Naive thymus-derived CD4-positive, alpha-beta T cell (primary cell): Measurements from ENCODE around the gene NFILZ. TPM values are rescaled to one million over a fixed set of nuclear protein-coding genes. Genes with fewer than 3 reads are reported as not detected.
A peak's percentile ranks its signal among the peaks of the same experiment; 100 is the strongest.
"Not testable (repeated sequence)": the region's sequence is repeated elsewhere in the genome, so short reads cannot be mapped to it uniquely, and the experiment has no call there.

Experiments
- ATAC-seq: fragments of 150-1000 bp; cut with Tn5 transposase; 2 replicates; pipeline ENCODE4 v1.10.0; 2021; ENCODE audit warnings: mild to moderate bottlenecking, moderate library complexity
- CTCF ChIA-PET: fragments of 350-600 bp; sonication (Branson Sonifier 250); formaldehyde crosslinking; loops from one replicate; lab custom pipeline; 2021; ENCODE audit warnings: antibody characterized with exemption; lab: Charles Lee
- POLR2A ChIA-PET: fragments of 350-600 bp; sonication (Branson Sonifier 250); formaldehyde crosslinking; loops from one replicate; lab custom pipeline; 2021; ENCODE audit warnings: antibody characterized with exemption, inconsistent platforms; lab: Charles Lee
- DNase-seq, 9 donors: peaks; one replicate each; pipeline versions ENCODE4 v3.0.0 to v3.0.0-alpha.2; 2020 to 2022; ENCODE audit warnings: mixed read lengths in 1 of 9
- H3K27ac ChIP-seq: one replicate; pipeline ENCODE4 v1.7.0; 2013; ENCODE audit warnings: mild to moderate bottlenecking, low read depth, low read length, moderate library complexity
- H3K27me3 ChIP-seq, 2 donors: one replicate each; pipeline ENCODE4 v1.7.0; 2013; ENCODE audit warnings: low read length in 2 of 2, mild to moderate bottlenecking in 2 of 2, moderate library complexity in 2 of 2; ENCODE audit not compliant: control insufficient read depth in 2 of 2, insufficient read depth in 2 of 2
- H3K36me3 ChIP-seq, 3 experiments: 1 replicate in 2 of 3; 2 replicates in 1 of 3; pipeline ENCODE4 v1.7.0; 2013; ENCODE audit warnings: low read length in 3 of 3, mild to moderate bottlenecking in 3 of 3, moderate library complexity in 1 of 3; ENCODE audit not compliant: insufficient read depth in 3 of 3, control insufficient read depth in 2 of 3
- H3K4me1 ChIP-seq, 2 donors: one replicate each; pipeline ENCODE4 v1.7.0; 2013; ENCODE audit warnings: low read length in 2 of 2, mild to moderate bottlenecking in 2 of 2, moderate library complexity in 1 of 2; ENCODE audit not compliant: control insufficient read depth in 2 of 2, insufficient read depth in 2 of 2
- H3K4me3 ChIP-seq: 2 replicates; pipeline ENCODE4 v1.7.0; 2013; ENCODE audit warnings: mild to moderate bottlenecking, low read length
- H3K9me3 ChIP-seq, 3 experiments: 1 replicate in 2 of 3; 2 replicates in 1 of 3; pipeline ENCODE4 v1.7.0; 2013; ENCODE audit warnings: low read length in 3 of 3; ENCODE audit not compliant: control insufficient read depth in 2 of 3
- H3K27ac Mint-ChIP-seq, 9 donors: one replicate each; pipeline ENCODE4 v1.8.0; 2020 to 2022; ENCODE audit warnings: mixed read lengths in 9 of 9, mild to moderate bottlenecking in 8 of 9, moderate library complexity in 5 of 9, inconsistent platforms in 2 of 9
- H3K27me3 Mint-ChIP-seq, 5 donors: one replicate each; pipeline ENCODE4 v1.8.0; 2021 to 2022; ENCODE audit warnings: mixed read lengths in 5 of 5, mild to moderate bottlenecking in 1 of 5
- H3K36me3 Mint-ChIP-seq, 5 donors: one replicate each; pipeline ENCODE4 v1.8.0; 2020 to 2022; ENCODE audit warnings: mixed read lengths in 5 of 5, mild to moderate bottlenecking in 3 of 5, inconsistent platforms in 1 of 5
- H3K4me1 Mint-ChIP-seq, 7 donors: one replicate each; pipeline ENCODE4 v1.8.0; 2020 to 2022; ENCODE audit warnings: mixed read lengths in 7 of 7, mild to moderate bottlenecking in 3 of 7, inconsistent platforms in 1 of 7
- H3K4me3 Mint-ChIP-seq, 10 donors: one replicate each; pipeline ENCODE4 v1.8.0; 2020 to 2022; ENCODE audit warnings: mild to moderate bottlenecking in 10 of 10, mixed read lengths in 10 of 10, moderate library complexity in 6 of 10, inconsistent platforms in 2 of 10
- H3K9me3 Mint-ChIP-seq, 11 donors: one replicate each; pipeline ENCODE4 v1.8.0; 2020 to 2022; ENCODE audit warnings: mixed read lengths in 11 of 11, mild to moderate bottlenecking in 4 of 11, inconsistent platforms in 1 of 11, moderate library complexity in 1 of 11
- intact Hi-C, 2 donors: fragments of 100-400 bp; cut with micrococcal nuclease; formaldehyde crosslinking; loops; one replicate each; pipeline ENCODE4 v1.15.1; 2023
- polyA plus RNA-seq, 2 donors: library from polyadenylated mRNA; unstranded; fragments of 300-500 nt; fragmentation: Illumina TruSeq; gene quantifications; one replicate each; pipeline ENCODE4 v1.2.3, GENCODE V29; 2021
- total RNA-seq, 6 experiments: library from RNA in 5 of 6; stranded (reverse) in 5 of 6; gene quantifications; 1 replicate in 5 of 6; 2 replicates in 1 of 6; pipeline ENCODE4 v1.2.3 and lab custom pipeline; 2021 to 2026

The NFILZ gene
- total and polyA plus RNA-seq, 7 experiments from 2014 or later: not detected

DNA sequence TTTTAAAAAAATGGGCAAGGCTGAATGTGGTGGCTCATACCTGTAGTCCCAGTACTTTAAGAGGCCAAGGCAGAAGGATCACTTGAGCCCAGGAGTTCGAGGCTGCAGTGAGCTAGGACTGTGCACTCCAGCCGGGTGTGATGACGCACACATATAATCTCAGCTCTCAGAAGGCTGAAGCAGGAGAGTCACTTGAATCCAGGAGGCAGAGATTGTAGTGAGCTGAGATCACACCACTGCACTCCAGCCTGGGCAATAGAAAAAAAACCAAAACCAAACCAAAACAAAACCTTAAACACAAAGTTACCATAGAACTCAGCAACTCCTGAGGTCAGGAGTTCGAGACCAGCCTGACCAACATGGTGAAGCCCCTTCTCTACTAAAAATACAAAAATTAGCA lies 6.6 kb downstream of the NFILZ start:
- POLR2A ChIA-PET: not testable (repeated sequence)
- H3K27me3 Mint-ChIP-seq: peaks cover 6 to 20% (median 11%) of the 10 kb centered on the region in 5 donors
- CTCF ChIA-PET: interaction anchor here (0.6 kb wide), 1 partner anchor 501 kb away, joined by 4 read pairs; no protein-coding TSS in a partner anchor

DNA sequence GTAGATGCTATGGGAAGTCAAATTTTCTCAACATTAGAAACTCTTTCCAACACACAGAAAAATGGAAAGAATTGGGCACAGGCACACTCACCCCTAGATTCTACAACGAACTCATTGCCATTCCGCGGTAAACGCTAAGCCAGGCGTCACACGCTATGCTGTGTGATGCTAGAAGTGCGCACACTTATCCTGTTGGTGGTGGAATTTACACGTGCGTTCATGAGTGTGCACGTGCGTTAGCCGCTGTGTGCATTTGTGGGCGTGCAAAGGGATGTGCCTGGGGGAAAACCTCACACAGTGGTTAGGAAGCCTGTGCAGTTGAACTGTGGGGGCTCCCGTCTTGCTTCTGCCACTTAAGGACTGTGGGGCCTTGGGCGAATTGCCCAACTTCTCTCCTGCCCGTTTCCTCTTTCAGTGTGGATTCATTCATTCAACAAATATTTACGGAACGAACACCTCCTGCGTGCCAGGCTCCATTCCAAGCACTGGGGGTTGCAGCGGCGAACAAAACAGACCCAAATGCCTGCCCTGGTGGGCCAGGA lies 7.7 kb downstream of the NFILZ start:
- peaks cover 0 to 14% (median 8%) of the 10 kb centered on the region in 7 donors for H3K4me1 Mint-ChIP-seq
- Histone ChIP-seq H3K36me3 (no peaks in the 10 kb centered on the region), H3K27ac (no peak overlapping the region), H3K4me1 (no peaks in the 10 kb centered on the region), H3K9me3 (no peaks in the 10 kb centered on the region), H3K4me3 (no peak overlapping the region), H3K27me3 (no peaks in the 10 kb centered on the region)
- H3K36me3 Mint-ChIP-seq: no peaks in the 10 kb centered on the region
- peak overlapping the region in 1 of 9 donors; percentile 34 for H3K27ac Mint-ChIP-seq
- ATAC-seq (peak; percentile 39), DNase-seq (peak in 2 of 9 donors; percentile 14 to 27)
- peaks cover 0 to 3% (median 0%) of the 10 kb centered on the region in 11 donors for H3K9me3 Mint-ChIP-seq
- ChIA-PET CTCF (no interaction called here), POLR2A (no interaction called here)
- intact Hi-C loops: no loop called here
- peaks cover 6 to 23% (median 11%) of the 10 kb centered on the region in 5 donors for H3K27me3 Mint-ChIP-seq
- H3K4me3 Mint-ChIP-seq: no peak overlapping the region

More for the DNA sequence above, 6.6 kb downstream of the NFILZ start:
- H3K27me3 ChIP-seq, H3K4me3 Mint-ChIP-seq, ATAC-seq, DNase-seq, H3K4me1 ChIP-seq, H3K36me3 Mint-ChIP-seq, H3K9me3 ChIP-seq, H3K36me3 ChIP-seq, H3K9me3 Mint-ChIP-seq, H3K27ac ChIP-seq, intact Hi-C loops, H3K4me3 ChIP-seq: not testable (repeated sequence)
- Mint-ChIP-seq H3K27ac (peak overlapping the region in 1 of 9 donors; percentile 16), H3K4me1 (peaks cover 0 to 14% (median 8%) of the 10 kb centered on the region in 7 donors)

GRCh38 chr19:8639821-8640401 lies 9.5 kb downstream of the NFILZ start:
- peaks cover 0 to 13% (median 7%) of the 10 kb centered on the region in 7 donors for H3K4me1 Mint-ChIP-seq
- POLR2A ChIA-PET: interaction anchor here (0.7 kb wide), 1 partner anchor 13 kb away, joined by 3 read pairs; no protein-coding TSS in a partner anchor

DNA sequence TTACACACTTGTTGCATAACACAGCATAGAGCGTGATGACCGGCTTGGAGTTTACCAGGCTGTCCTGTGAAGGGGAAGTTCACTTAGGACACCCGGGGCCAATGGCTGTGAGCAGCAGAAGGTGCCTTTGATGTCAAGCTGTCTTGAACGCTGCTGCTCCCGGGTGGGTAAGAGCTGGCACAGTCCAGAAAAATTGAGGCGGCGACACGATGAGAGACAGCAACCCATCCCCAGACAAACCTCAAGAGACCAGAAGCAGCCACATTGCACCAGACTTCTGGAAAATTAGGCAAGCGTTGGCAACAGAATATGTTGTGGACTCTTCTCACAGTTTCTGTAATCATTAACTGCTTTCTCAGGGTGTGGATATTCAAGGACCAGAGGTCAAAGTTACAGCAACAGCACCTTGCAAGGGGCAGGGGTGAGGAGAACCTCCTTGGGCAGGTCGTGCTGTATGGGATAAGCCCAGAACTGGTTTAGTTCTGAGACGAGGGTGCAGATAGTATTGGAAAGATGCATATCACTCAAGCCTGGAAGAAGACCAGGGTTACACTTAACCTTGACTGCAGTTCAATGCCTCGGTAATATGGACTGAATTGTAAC lies 10.1 kb downstream of the NFILZ start:
- H3K9me3 Mint-ChIP-seq: peaks cover 0 to 3% (median 0%) of the 10 kb centered on the region in 11 donors
- Histone ChIP-seq H3K36me3 (no peaks in the 10 kb centered on the region), H3K9me3 (no peaks in the 10 kb centered on the region), H3K4me3 (no peak overlapping the region), H3K27ac (no peak overlapping the region), H3K27me3 (no peaks in the 10 kb centered on the region), H3K4me1 (no peaks in the 10 kb centered on the region)
- intact Hi-C loops: no loop called here
- peaks cover 0 to 14% (median 7%) of the 10 kb centered on the region in 7 donors for H3K4me1 Mint-ChIP-seq
- peak; percentile 86 for ATAC-seq
- no peak overlapping the region for H3K27ac Mint-ChIP-seq
- H3K36me3 Mint-ChIP-seq: no peaks in the 10 kb centered on the region
- H3K4me3 Mint-ChIP-seq: no peak overlapping the region
- ChIA-PET POLR2A (no interaction called here), CTCF (interaction anchor here (2.8 kb wide), 1 partner anchor 61 kb away, joined by 37 read pairs; the partner anchor contains the start of gene MYO1F)
- no peak for DNase-seq
- H3K27me3 Mint-ChIP-seq: peaks cover 6 to 24% (median 11%) of the 10 kb centered on the region in 5 donors

More at GRCh38 chr19:8639821-8640401, 9.5 kb downstream of the NFILZ start:
- Mint-ChIP-seq H3K4me3 (no peak overlapping the region), H3K27ac (no peak overlapping the region), H3K27me3 (peaks cover 6 to 23% (median 11%) of the 10 kb centered on the region in 5 donors), H3K9me3 (peaks cover 0 to 3% (median 0%) of the 10 kb centered on the region in 11 donors), H3K36me3 (no peaks in the 10 kb centered on the region)
- intact Hi-C loops: no loop called here
- no peak for DNase-seq
- Histone ChIP-seq H3K27ac (no peak overlapping the region), H3K9me3 (no peaks in the 10 kb centered on the region), H3K27me3 (no peaks in the 10 kb centered on the region), H3K4me3 (no peak overlapping the region), H3K4me1 (no peaks in the 10 kb centered on the region), H3K36me3 (no peaks in the 10 kb centered on the region)
- no peak for ATAC-seq
- CTCF ChIA-PET: no interaction called here

DNA sequence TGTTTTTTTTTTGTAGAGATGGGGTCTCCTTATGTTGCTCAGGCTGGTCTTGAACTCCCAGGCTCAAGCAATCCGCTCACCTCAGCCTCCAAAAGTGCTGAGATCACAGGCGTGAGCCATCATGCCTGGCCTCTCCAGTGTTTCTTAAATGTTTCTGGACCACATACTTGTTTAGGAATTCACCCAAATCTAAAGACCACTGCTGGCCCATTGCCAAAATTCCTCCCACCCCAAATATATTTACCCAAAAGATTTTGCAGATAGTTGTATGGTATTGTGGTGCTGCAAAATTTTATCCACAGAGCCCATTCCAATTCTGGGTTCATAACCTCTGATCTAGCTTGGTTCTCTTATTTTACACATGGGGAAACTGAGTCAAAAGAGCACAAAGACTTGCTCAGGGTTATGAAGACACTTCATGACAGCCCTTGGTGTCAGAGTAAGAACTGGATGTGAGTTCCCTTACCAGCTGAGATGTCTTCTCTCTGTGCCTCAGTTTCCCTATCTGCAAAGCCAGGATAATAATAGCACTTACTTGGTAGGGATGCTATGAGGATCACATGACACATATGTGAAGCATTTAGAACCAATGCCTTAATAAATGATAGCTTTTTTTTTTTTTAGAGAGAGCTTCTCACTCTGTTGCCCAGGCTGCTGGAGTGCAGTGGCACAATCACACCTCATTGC lies 10.9 kb downstream of the NFILZ start:
- H3K36me3 ChIP-seq: no peaks in the 10 kb centered on the region
- H3K4me3 ChIP-seq: no peak overlapping the region
- Mint-ChIP-seq H3K36me3 (no peaks in the 10 kb centered on the region), H3K4me3 (no peak overlapping the region), H3K27ac (no peak overlapping the region), H3K4me1 (peaks cover 1 to 16% (median 7%) of the 10 kb centered on the region in 7 donors), H3K27me3 (peaks cover 6 to 26% (median 13%) of the 10 kb centered on the region in 5 donors), H3K9me3 (peaks cover 0 to 3% (median 0%) of the 10 kb centered on the region in 11 donors)
- no peaks in the 10 kb centered on the region for H3K27me3 ChIP-seq
- ATAC-seq (no peak), DNase-seq (no peak)
- H3K27ac ChIP-seq: no peak overlapping the region
- H3K4me1 ChIP-seq: no peaks in the 10 kb centered on the region
- intact Hi-C loops: no loop called here
- H3K9me3 ChIP-seq: no peaks in the 10 kb centered on the region
- POLR2A ChIA-PET: interaction anchor here (0.6 to 1.3 kb wide), 5 partner anchors 11 to 1463 kb away, joined by 3 to 9 read pairs (median 4); partner anchors contain the start of genes NFILZ and ZNF414
- CTCF ChIA-PET: interaction anchor here (0.6 to 2.8 kb wide), 13 partner anchors 27 to 429 kb away, joined by 3 to 37 read pairs (median 5); partner anchors contain the start of gene MYO1F
